WTC11 (cell line): ENCODE measurements around the gene KRTAP6-2. TPM values are rescaled to one million over a fixed set of nuclear protein-coding genes. Genes with fewer than 3 reads are reported as not detected.
A peak's percentile ranks its signal among the peaks of the same experiment; 100 is the strongest.

Source experiments
- ATAC-seq: fragments of 200-7000 bp; cut with Tn5 transposase; 2 replicates; pipeline ENCODE4 v1.10.0; 2021; ENCODE audit warnings: mild to moderate bottlenecking, moderate library complexity
- CTCF ChIA-PET: fragments of 300-600 bp; sonication (Branson Sonifier 250); formaldehyde crosslinking; loops from one replicate; lab custom pipeline; 2021; ENCODE audit warnings: antibody characterized with exemption; lab: Charles Lee
- POLR2A ChIA-PET: fragments of 350-600 bp; sonication (Branson Sonifier 250); formaldehyde crosslinking; loops from one replicate; lab custom pipeline; 2021; ENCODE audit warnings: antibody characterized with exemption; lab: Charles Lee
- DNase-seq: peaks from one replicate; pipeline ENCODE4 v3.0.0; 2021; ENCODE audit warnings: low spot score
- H3K27ac Mint-ChIP-seq: 2 replicates; pipeline ENCODE4 v1.8.0; 2021; ENCODE audit warnings: mixed read lengths
- H3K27me3 Mint-ChIP-seq: 2 replicates; pipeline ENCODE4 v1.8.0; 2021; ENCODE audit warnings: low read depth, mild to moderate bottlenecking, moderate library complexity, mixed read lengths
- H3K36me3 Mint-ChIP-seq: 2 replicates; pipeline ENCODE4 v1.8.0; 2021; ENCODE audit warnings: mixed read lengths
- H3K4me1 Mint-ChIP-seq: 2 replicates; pipeline ENCODE4 v1.8.0; 2022; ENCODE audit warnings: mixed read lengths
- H3K4me3 Mint-ChIP-seq: 2 replicates; pipeline ENCODE4 v1.8.0; 2021; ENCODE audit warnings: mild to moderate bottlenecking, moderate library complexity, mixed read lengths
- H3K9me3 Mint-ChIP-seq: 2 replicates; pipeline ENCODE4 v1.8.0; 2021; ENCODE audit warnings: mixed read lengths
- ATF2 ChIP-seq: sonication (generic); formaldehyde crosslinking; IDR thresholded peaks from 2 replicates; pipeline ENCODE4 v1.8.1; 2022; ENCODE audit warnings: low read depth, missing genetic modification reagents, borderline replicate concordance
- CBFB ChIP-seq: sonication (generic); formaldehyde crosslinking; IDR thresholded peaks from 2 replicates; pipeline ENCODE4 v1.8.1; 2022; ENCODE audit warnings: mild to moderate bottlenecking, low read depth, missing genetic modification reagents
- FOXK1 ChIP-seq: sonication (generic); formaldehyde crosslinking; IDR thresholded peaks from 2 replicates; pipeline ENCODE4 v1.8.0; 2022; ENCODE audit warnings: mild to moderate bottlenecking, moderate library complexity, missing genetic modification reagents
- HMGXB4 ChIP-seq: sonication (generic); formaldehyde crosslinking; IDR thresholded peaks from 2 replicates; pipeline ENCODE4 v1.8.1; 2023; ENCODE audit warnings: mild to moderate bottlenecking, moderate library complexity, missing genetic modification reagents
- JUN ChIP-seq: sonication (generic); formaldehyde crosslinking; IDR thresholded peaks from 2 replicates; pipeline ENCODE4 v1.8.0; 2023; ENCODE audit warnings: mild to moderate bottlenecking, missing genetic modification reagents
- MAX ChIP-seq: sonication (generic); formaldehyde crosslinking; IDR thresholded peaks from 2 replicates; pipeline ENCODE4 v1.8.0; 2022; ENCODE audit warnings: mild to moderate bottlenecking, missing genetic modification reagents
- MXD4 ChIP-seq: fragments of 250-450 bp; sonication (Bioruptor Pico); IDR thresholded peaks from 2 replicates; pipeline ENCODE4 v1.8.0; 2021; ENCODE audit warnings: mild to moderate bottlenecking, moderate library complexity, borderline replicate concordance
- PRDM15 ChIP-seq: sonication (generic); formaldehyde crosslinking; IDR thresholded peaks from 2 replicates; pipeline ENCODE4 v1.8.0; 2022; ENCODE audit warnings: missing genetic modification reagents
- SMAD3 ChIP-seq: sonication (generic); formaldehyde crosslinking; IDR thresholded peaks from 2 replicates; pipeline ENCODE4 v1.8.0; 2022; ENCODE audit warnings: missing genetic modification reagents, mild to moderate bottlenecking, borderline replicate concordance
- TEAD1 ChIP-seq: sonication (generic); formaldehyde crosslinking; IDR thresholded peaks from 2 replicates; pipeline ENCODE4 v1.8.0; 2022; ENCODE audit warnings: mild to moderate bottlenecking, missing genetic modification reagents
- ZNF121 ChIP-seq: sonication (generic); formaldehyde crosslinking; IDR thresholded peaks from 2 replicates; pipeline ENCODE4 v1.8.0; 2023; ENCODE audit warnings: missing genetic modification reagents
- ZNF138 ChIP-seq: sonication (generic); formaldehyde crosslinking; conservative IDR thresholded peaks from 2 replicates; pipeline ENCODE4 v1.8.1; 2022; ENCODE audit warnings: mild to moderate bottlenecking, moderate library complexity, missing genetic modification reagents
- ZNF317 ChIP-seq: sonication (generic); formaldehyde crosslinking; IDR thresholded peaks from 2 replicates; pipeline ENCODE4 v1.8.1; 2023; ENCODE audit warnings: low read depth, mild to moderate bottlenecking, moderate library complexity, missing genetic modification reagents, borderline replicate concordance
- ZNF423 ChIP-seq: fragments of 250-450 bp; sonication (Bioruptor Pico); IDR thresholded peaks from 2 replicates; pipeline ENCODE4 v2.1.2; 2022; ENCODE audit warnings: mild to moderate bottlenecking, moderate library complexity
- total RNA-seq: library from RNA; stranded (reverse); gene quantifications from 3 replicates; pipeline ENCODE4 v1.2.3, GENCODE V29; 2021
- TF ChIP-seq, protein P1 (sequence below): sonication (generic); formaldehyde crosslinking; IDR thresholded peaks from 2 replicates; pipeline ENCODE4 v1.8.0; 2023; ENCODE audit warnings: mild to moderate bottlenecking, missing genetic modification reagents
- TF ChIP-seq, protein P2 (sequence below): fragments of 250-450 bp; sonication (Bioruptor Pico); conservative IDR thresholded peaks from 2 replicates; pipeline ENCODE4 v1.9.0; 2021; ENCODE audit warnings: mild to moderate bottlenecking
- TF ChIP-seq, protein P3 (sequence below): sonication (generic); formaldehyde crosslinking; IDR thresholded peaks from 2 replicates; pipeline ENCODE4 v1.8.1; 2022; ENCODE audit warnings: low read depth, mild to moderate bottlenecking, moderate library complexity, missing genetic modification reagents, borderline replicate concordance
- TF ChIP-seq, protein P4 (sequence below): sonication (generic); formaldehyde crosslinking; IDR thresholded peaks from 2 replicates; pipeline ENCODE4 v1.8.0; 2023; ENCODE audit warnings: missing genetic modification reagents

KRTAP6-2 gene
- total RNA-seq, 1 experiment from 2014 or later: not detected

- TF ChIP-seq, protein P1, sequence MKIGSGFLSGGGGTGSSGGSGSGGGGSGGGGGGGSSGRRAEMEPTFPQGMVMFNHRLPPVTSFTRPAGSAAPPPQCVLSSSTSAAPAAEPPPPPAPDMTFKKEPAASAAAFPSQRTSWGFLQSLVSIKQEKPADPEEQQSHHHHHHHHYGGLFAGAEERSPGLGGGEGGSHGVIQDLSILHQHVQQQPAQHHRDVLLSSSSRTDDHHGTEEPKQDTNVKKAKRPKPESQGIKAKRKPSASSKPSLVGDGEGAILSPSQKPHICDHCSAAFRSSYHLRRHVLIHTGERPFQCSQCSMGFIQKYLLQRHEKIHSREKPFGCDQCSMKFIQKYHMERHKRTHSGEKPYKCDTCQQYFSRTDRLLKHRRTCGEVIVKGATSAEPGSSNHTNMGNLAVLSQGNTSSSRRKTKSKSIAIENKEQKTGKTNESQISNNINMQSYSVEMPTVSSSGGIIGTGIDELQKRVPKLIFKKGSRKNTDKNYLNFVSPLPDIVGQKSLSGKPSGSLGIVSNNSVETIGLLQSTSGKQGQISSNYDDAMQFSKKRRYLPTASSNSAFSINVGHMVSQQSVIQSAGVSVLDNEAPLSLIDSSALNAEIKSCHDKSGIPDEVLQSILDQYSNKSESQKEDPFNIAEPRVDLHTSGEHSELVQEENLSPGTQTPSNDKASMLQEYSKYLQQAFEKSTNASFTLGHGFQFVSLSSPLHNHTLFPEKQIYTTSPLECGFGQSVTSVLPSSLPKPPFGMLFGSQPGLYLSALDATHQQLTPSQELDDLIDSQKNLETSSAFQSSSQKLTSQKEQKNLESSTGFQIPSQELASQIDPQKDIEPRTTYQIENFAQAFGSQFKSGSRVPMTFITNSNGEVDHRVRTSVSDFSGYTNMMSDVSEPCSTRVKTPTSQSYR (CRISPR knock-in tag): no peak
- TF ChIP-seq HMGXB4 (CRISPR knock-in tag): no peak
- TF ChIP-seq CBFB (CRISPR knock-in tag): no peak
- TF ChIP-seq ZNF423: no peak
- TF ChIP-seq JUN (CRISPR knock-in tag): no peak
- no peak for TF ChIP-seq TEAD1 (CRISPR knock-in tag)
- TF ChIP-seq ZNF138 (CRISPR knock-in tag): no peak
- no peak for TF ChIP-seq FOXK1 (CRISPR knock-in tag)
- TF ChIP-seq MAX (CRISPR knock-in tag): no peak
- TF ChIP-seq, protein P2, sequence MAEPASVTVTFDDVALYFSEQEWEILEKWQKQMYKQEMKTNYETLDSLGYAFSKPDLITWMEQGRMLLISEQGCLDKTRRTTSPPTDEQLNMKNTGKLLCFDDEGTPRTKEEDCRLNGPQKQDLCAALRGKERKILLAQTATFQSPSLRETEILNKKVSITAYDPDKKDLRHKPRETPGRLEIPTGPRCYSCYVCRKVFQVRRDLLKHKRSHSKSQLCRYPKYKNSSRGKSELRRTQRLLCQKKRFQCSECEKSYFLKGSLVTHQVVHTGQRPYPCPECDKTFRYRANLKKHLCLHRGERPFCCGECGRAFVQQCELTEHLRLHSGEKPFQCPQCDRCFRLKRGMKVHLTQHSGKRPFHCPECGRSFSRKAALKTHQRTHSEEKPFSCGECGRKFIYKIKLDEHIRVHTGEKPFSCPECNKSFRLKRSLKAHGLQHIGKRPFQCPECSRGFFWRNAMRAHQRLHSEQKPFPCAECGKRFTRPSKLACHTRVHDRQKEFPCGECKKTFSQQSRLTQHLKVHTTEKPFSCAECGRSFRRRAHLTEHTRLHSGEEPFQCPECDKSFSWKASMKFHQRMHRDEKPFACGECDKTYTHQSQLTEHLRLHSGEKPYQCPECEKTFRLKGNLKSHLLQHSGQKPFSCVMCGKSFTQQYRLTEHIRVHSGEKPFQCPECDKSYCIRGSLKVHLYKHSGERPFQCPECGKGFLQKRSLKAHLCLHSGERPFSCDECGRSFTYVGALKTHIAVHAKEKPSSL (CRISPR knock-in tag): no peak
- TF ChIP-seq, protein P3, sequence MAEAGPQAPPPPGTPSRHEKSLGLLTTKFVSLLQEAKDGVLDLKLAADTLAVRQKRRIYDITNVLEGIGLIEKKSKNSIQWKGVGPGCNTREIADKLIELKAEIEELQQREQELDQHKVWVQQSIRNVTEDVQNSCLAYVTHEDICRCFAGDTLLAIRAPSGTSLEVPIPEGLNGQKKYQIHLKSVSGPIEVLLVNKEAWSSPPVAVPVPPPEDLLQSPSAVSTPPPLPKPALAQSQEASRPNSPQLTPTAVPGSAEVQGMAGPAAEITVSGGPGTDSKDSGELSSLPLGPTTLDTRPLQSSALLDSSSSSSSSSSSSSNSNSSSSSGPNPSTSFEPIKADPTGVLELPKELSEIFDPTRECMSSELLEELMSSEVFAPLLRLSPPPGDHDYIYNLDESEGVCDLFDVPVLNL (CRISPR knock-in tag): no peak
These were observed 13.4 kb upstream of the KRTAP6-2 start (continued) for GRCh38 chr21:30612132-30612531.

- no peaks in the 10 kb centered on the region for H3K36me3 Mint-ChIP-seq
- H3K9me3 Mint-ChIP-seq: peaks cover 8% of the 10 kb centered on the region
- H3K27ac Mint-ChIP-seq: no peak overlapping the region
- ATAC-seq (peak; percentile 100), DNase-seq (peak; percentile 42)
- no peaks in the 10 kb centered on the region for H3K4me1 Mint-ChIP-seq
- ChIA-PET CTCF (interaction anchor here (0.9 to 1.7 kb wide), 2 partner anchors 9 to 234 kb away, joined by 3 to 6 read pairs; no protein-coding TSS in a partner anchor), POLR2A (no interaction called here)
- no peak overlapping the region for H3K4me3 Mint-ChIP-seq
- no peaks in the 10 kb centered on the region for H3K27me3 Mint-ChIP-seq
- TF ChIP-seq ZNF121 (CRISPR knock-in tag): no peak
These were observed 7.3 kb upstream of the KRTAP6-2 start for GRCh38 chr21:30605968-30606367.

DNA sequence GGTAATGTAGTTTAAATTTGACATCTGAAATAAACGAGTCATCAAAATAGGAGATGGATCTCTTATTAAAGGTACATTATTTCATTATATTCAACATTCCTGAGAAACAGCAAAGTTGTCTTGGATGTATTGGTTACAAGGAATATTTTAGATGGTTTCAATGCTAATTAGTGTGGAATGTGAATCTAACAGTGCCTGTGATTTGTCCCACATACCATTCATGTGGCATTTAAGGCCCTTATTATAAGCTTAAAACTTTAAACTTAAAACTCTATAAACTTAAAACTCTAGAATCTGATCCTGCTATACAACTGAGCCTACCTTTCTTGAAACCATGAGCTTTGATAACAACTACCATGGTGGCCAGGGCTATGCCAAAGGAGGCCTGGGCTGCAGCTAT is 2.1 kb upstream of the KRTAP6-2 start, which contains the start of gene KRTAP22-1:
TSS of gene KRTAP22-1 (plus strand) at position 301 of the 400 bp plus-strand sequence.
- CTCF ChIA-PET: no interaction called here
- no peak for DNase-seq
- no peaks in the 10 kb centered on the region for H3K27me3 Mint-ChIP-seq
- TF ChIP-seq SMAD3 (CRISPR knock-in tag) (no peak), ZNF317 (CRISPR knock-in tag) (no peak), MXD4 (CRISPR knock-in tag) (no peak), PRDM15 (CRISPR knock-in tag) (no peak), ATF2 (CRISPR knock-in tag) (no peak)
- TF ChIP-seq, protein P4, sequence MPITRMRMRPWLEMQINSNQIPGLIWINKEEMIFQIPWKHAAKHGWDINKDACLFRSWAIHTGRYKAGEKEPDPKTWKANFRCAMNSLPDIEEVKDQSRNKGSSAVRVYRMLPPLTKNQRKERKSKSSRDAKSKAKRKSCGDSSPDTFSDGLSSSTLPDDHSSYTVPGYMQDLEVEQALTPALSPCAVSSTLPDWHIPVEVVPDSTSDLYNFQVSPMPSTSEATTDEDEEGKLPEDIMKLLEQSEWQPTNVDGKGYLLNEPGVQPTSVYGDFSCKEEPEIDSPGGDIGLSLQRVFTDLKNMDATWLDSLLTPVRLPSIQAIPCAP (CRISPR knock-in tag): no peak

More for the DNA sequence above, 2.1 kb upstream of the KRTAP6-2 start, which contains the start of gene KRTAP22-1:
- H3K4me3 Mint-ChIP-seq: no peak within 1 kb of the TSS
- POLR2A ChIA-PET: no interaction called here
- no peaks in the 10 kb centered on the region for H3K4me1 Mint-ChIP-seq
- no peak for ATAC-seq
- no peaks in the 10 kb centered on the region for H3K36me3 Mint-ChIP-seq
- H3K9me3 Mint-ChIP-seq: no peaks in the 10 kb centered on the region
- H3K27ac Mint-ChIP-seq: no peak within 1 kb of the TSS
